ENCODE results near the gene EXOC3L2.

EXOC3L2 gene

DNA sequence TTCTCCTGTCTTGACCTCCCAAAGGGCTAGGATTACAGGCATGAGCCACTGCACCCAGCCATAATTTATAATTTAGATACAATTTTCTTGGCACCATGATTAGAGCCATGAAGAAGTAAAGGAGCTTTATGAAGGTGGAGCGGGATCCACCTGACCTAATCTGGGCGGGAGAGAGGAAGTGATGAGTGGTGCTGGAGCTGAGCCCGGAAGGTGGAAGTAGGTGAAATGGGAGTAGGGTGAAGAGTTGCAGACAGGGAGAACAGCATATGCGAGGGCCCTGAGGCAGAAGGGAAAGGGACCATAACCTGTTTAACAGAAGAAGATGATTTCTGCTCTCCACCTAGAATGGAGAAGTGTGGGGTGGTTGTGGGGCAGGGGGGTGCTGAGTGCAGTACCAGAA lies 62.4 kb downstream of the EXOC3L2 start:
- Histone ChIP-seq H4K91ac (ENCODE audit: low read depth, low read length, poor library complexity) (no peak overlapping the region), H2BK12ac (ENCODE audit: low read length) (no peak overlapping the region), H3K27me3 (ENCODE audit: control insufficient read depth in 3 of 3, insufficient read depth in 3 of 3, low read depth in 1 of 3, low read length in 3 of 3) (no peaks in the 10 kb centered on the region), H3K36me3 (replicated peaks in 1 of 2; ENCODE audit: control insufficient read depth in 2 of 2, insufficient read depth in 2 of 2, low read length in 2 of 2) (peaks cover 0 to 5% of the 10 kb centered on the region in 2 donors), H2BK15ac (ENCODE audit: low read length) (no peak overlapping the region), H3K14ac (ENCODE audit: low read length) (no peak overlapping the region), H2BK120ac (ENCODE audit: low read depth, low read length) (no peak overlapping the region), H2AFZ (ENCODE audit: low read length) (no peak overlapping the region), H2BK5ac (ENCODE audit: low read length) (no peak overlapping the region), H3K4ac (ENCODE audit: low read length) (no peak overlapping the region), H3K4me3 (ENCODE audit: low read length in 2 of 2) (no peak overlapping the region), H3K4me2 (ENCODE audit: insufficient read depth, low read length, poor library complexity, severe bottlenecking) (no peak overlapping the region), H3K27ac (replicated peaks; ENCODE audit: low read length) (no peak overlapping the region), H4K8ac (ENCODE audit: low read depth, low read length) (no peak overlapping the region), H2AK5ac (ENCODE audit: low read depth, low read length) (no peak overlapping the region), H3K9ac (ENCODE audit: low read depth, low read length, poor library complexity) (no peak overlapping the region), H3K23ac (ENCODE audit: low read depth, low read length, poor library complexity) (no peak overlapping the region), H3K9me3 (replicated peaks in 1 of 2; ENCODE audit: control insufficient read depth in 2 of 2, insufficient read depth in 1 of 2, low read depth in 1 of 2, low read length in 2 of 2) (no peaks in the 10 kb centered on the region), H3K79me1 (ENCODE audit: low read depth, low read length) (no peaks in the 10 kb centered on the region), H3K18ac (ENCODE audit: low read length) (no peak overlapping the region), H3K4me1 (ENCODE audit: control insufficient read depth in 2 of 2, insufficient read depth in 1 of 2, low read depth in 1 of 2, low read length in 2 of 2) (peaks cover 3% of the 10 kb centered on the region in 2 donors)
- WGBS, 2 donors (ENCODE audit: extremely low coverage in 2 of 2, insufficient read length in 2 of 2, insufficient replicate concordance in 1 of 2): no CpG with 5 or more reads among the region's 4 CpGs
- DNase-seq (ENCODE audit: low spot score): no peak

DNA sequence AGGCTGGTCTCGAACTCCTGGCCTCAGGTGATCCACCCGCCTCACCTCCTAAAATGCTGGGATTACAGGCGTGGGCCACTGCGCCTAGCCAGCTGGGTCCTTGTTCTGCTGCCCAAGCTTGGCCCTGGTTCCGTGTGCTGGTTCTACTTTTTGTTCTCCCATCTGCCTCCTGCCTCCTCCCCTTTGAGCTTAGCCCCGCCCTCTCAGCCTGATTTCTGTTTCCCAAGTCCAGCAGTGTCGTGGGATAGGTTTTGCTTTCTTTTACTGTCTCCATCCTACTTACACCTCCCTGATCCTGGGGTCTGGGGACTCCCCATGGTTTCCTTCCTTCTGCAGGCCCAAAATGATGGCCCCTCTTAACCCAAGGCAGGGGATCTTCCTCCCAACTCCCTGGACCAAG lies 64.3 kb downstream of the EXOC3L2 start:
- Histone ChIP-seq H2BK12ac (ENCODE audit: low read length) (no peak overlapping the region), H3K18ac (ENCODE audit: low read length) (no peak overlapping the region), H3K9me3 (replicated peaks in 1 of 2; ENCODE audit: control insufficient read depth in 2 of 2, insufficient read depth in 1 of 2, low read depth in 1 of 2, low read length in 2 of 2) (no peaks in the 10 kb centered on the region), H3K4me1 (ENCODE audit: control insufficient read depth in 2 of 2, insufficient read depth in 1 of 2, low read depth in 1 of 2, low read length in 2 of 2) (peaks cover 2 to 6% of the 10 kb centered on the region in 2 donors), H2BK120ac (ENCODE audit: low read depth, low read length) (no peak overlapping the region), H2AFZ (ENCODE audit: low read length) (no peak overlapping the region), H3K27ac (replicated peaks; ENCODE audit: low read length) (no peak overlapping the region), H2AK5ac (ENCODE audit: low read depth, low read length) (no peak overlapping the region), H4K91ac (ENCODE audit: low read depth, low read length, poor library complexity) (no peak overlapping the region), H3K23ac (ENCODE audit: low read depth, low read length, poor library complexity) (no peak overlapping the region), H4K8ac (ENCODE audit: low read depth, low read length) (no peak overlapping the region), H3K27me3 (ENCODE audit: control insufficient read depth in 3 of 3, insufficient read depth in 3 of 3, low read depth in 1 of 3, low read length in 3 of 3) (no peaks in the 10 kb centered on the region), H3K4me3 (ENCODE audit: low read length in 2 of 2) (peak overlapping the region in 1 of 2 donors; percentile 19), H3K4ac (ENCODE audit: low read length) (no peak overlapping the region), H3K9ac (ENCODE audit: low read depth, low read length, poor library complexity) (no peak overlapping the region), H2BK5ac (ENCODE audit: low read length) (no peak overlapping the region), H2BK15ac (ENCODE audit: low read length) (no peak overlapping the region), H3K4me2 (ENCODE audit: insufficient read depth, low read length, poor library complexity, severe bottlenecking) (no peak overlapping the region), H3K14ac (ENCODE audit: low read length) (no peak overlapping the region), H3K79me1 (ENCODE audit: low read depth, low read length) (peaks cover 1% of the 10 kb centered on the region), H3K36me3 (replicated peaks in 1 of 2; ENCODE audit: control insufficient read depth in 2 of 2, insufficient read depth in 2 of 2, low read length in 2 of 2) (peaks cover 0 to 5% of the 10 kb centered on the region in 2 donors)
- WGBS, 2 donors (ENCODE audit: extremely low coverage in 2 of 2, insufficient read length in 2 of 2, insufficient replicate concordance in 1 of 2): no CpG with 5 or more reads among the region's 7 CpGs
- DNase-seq (ENCODE audit: low spot score): no peak

DNA sequence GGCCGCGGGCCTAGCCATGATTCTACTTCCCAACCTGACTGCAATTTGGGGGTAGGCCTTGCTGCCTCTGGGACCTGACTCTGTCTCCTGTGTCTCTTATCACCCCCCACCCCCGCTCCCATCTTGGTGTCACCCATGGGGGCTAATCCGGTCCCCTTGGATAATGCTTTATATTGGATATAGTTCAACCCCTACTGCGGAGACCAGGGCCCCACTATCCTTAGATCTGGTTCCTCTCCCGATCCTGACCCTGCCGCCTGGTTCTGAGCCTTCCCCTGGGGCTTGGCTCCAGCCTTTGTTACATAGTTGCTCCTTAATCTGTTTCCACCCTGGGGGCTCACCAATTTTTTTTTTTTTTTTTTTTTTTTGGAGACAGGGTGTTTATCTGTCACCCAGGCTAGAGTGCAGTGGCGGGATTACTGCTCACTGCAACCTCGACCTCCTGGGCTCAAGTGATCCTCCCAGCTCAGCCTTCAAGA lies 65.3 kb downstream of the EXOC3L2 start:
- Histone ChIP-seq H2BK12ac (ENCODE audit: low read length) (no peak overlapping the region), H2AFZ (ENCODE audit: low read length) (peak overlapping the region; percentile 94), H3K23ac (ENCODE audit: low read depth, low read length, poor library complexity) (peak overlapping the region; percentile 65), H3K14ac (ENCODE audit: low read length) (no peak overlapping the region), H3K9ac (ENCODE audit: low read depth, low read length, poor library complexity) (peak overlapping the region; percentile 90), H3K4me2 (ENCODE audit: insufficient read depth, low read length, poor library complexity, severe bottlenecking) (peak overlapping the region; percentile 82), H3K18ac (ENCODE audit: low read length) (no peak overlapping the region), H3K4me3 (ENCODE audit: low read length in 2 of 2) (peak overlapping the region; percentile 91 to 97), H3K4me1 (ENCODE audit: control insufficient read depth in 2 of 2, insufficient read depth in 1 of 2, low read depth in 1 of 2, low read length in 2 of 2) (peaks cover 2 to 6% of the 10 kb centered on the region in 2 donors), H3K27me3 (ENCODE audit: control insufficient read depth in 3 of 3, insufficient read depth in 3 of 3, low read depth in 1 of 3, low read length in 3 of 3) (no peaks in the 10 kb centered on the region), H4K8ac (ENCODE audit: low read depth, low read length) (no peak overlapping the region), H4K91ac (ENCODE audit: low read depth, low read length, poor library complexity) (no peak overlapping the region), H3K27ac (replicated peaks; ENCODE audit: low read length) (no peak overlapping the region), H2BK15ac (ENCODE audit: low read length) (no peak overlapping the region), H2BK5ac (ENCODE audit: low read length) (no peak overlapping the region), H3K9me3 (replicated peaks in 1 of 2; ENCODE audit: control insufficient read depth in 2 of 2, insufficient read depth in 1 of 2, low read depth in 1 of 2, low read length in 2 of 2) (no peaks in the 10 kb centered on the region), H3K4ac (ENCODE audit: low read length) (no peak overlapping the region), H3K79me1 (ENCODE audit: low read depth, low read length) (peaks cover 1% of the 10 kb centered on the region), H3K36me3 (replicated peaks in 1 of 2; ENCODE audit: control insufficient read depth in 2 of 2, insufficient read depth in 2 of 2, low read length in 2 of 2) (peaks cover 0 to 5% of the 10 kb centered on the region in 2 donors), H2AK5ac (ENCODE audit: low read depth, low read length) (no peak overlapping the region), H2BK120ac (ENCODE audit: low read depth, low read length) (no peak overlapping the region)
- no CpG with 5 or more reads among the region's 9 CpGs for WGBS, 2 donors (ENCODE audit: extremely low coverage in 2 of 2, insufficient read length in 2 of 2, insufficient replicate concordance in 1 of 2)
- no peak for DNase-seq (ENCODE audit: low spot score)

DNA sequence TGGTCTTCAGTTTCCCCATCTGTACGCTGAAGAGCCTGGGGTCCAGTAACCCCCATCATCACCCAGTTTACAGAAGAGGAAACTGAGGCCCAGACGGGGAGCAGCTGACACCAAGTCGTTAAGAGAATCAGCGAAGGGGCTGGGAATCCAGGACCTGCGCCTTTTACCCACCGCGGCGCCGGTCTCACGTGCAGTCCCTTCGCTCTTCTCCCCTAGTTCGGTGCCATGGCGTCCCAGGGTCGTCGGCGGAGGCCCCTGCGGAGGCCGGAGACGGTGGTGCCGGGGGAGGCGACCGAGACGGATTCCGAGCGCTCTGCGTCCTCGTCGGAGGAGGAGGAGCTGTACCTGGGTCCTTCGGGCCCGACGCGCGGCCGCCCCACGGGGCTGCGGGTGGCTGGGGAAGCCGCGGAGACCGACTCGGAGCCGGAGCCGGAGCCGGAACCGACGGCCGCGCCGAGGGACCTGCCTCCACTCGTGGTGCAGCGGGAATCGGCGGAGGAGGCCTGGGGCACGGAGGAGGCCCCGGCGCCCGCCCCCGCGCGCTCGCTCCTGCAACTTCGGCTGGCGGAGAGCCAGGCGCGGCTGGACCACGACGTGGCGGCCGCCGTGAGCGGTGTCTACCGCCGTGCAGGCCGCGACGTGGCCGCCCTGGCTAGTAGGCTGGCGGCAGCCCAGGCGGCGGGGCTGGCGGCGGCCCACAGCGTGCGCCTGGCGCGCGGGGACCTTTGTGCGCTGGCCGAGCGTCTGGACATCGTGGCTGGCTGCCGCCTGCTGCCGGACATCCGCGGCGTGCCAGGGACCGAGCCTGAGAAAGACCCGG lies 65.9 kb downstream of the EXOC3L2 start:
- no peaks in the 10 kb centered on the region for H3K27me3 ChIP-seq (ENCODE audit: control insufficient read depth in 3 of 3, insufficient read depth in 3 of 3, low read depth in 1 of 3, low read length in 3 of 3)
- no peak for DNase-seq (ENCODE audit: low spot score)
- H3K4me3 ChIP-seq (ENCODE audit: low read length in 2 of 2): peak overlapping the region; percentile 91 to 97
- H2BK5ac ChIP-seq (ENCODE audit: low read length): no peak overlapping the region
- peak overlapping the region; percentile 55 for H2BK120ac ChIP-seq (ENCODE audit: low read depth, low read length)
- H4K91ac ChIP-seq (ENCODE audit: low read depth, low read length, poor library complexity): no peak overlapping the region
- no peak overlapping the region for H2BK15ac ChIP-seq (ENCODE audit: low read length)
- H3K27ac ChIP-seq (replicated peaks; ENCODE audit: low read length): no peak overlapping the region
- H2BK12ac ChIP-seq (ENCODE audit: low read length): peak overlapping the region; percentile 22
- H3K9ac ChIP-seq (ENCODE audit: low read depth, low read length, poor library complexity): peak overlapping the region; percentile 90
- H3K14ac ChIP-seq (ENCODE audit: low read length): no peak overlapping the region
- H3K4me2 ChIP-seq (ENCODE audit: insufficient read depth, low read length, poor library complexity, severe bottlenecking): peak overlapping the region; percentile 82
- H4K8ac ChIP-seq (ENCODE audit: low read depth, low read length): no peak overlapping the region
- peaks cover 2 to 6% of the 10 kb centered on the region in 2 donors for H3K4me1 ChIP-seq (ENCODE audit: control insufficient read depth in 2 of 2, insufficient read depth in 1 of 2, low read depth in 1 of 2, low read length in 2 of 2)
- H3K36me3 ChIP-seq (replicated peaks in 1 of 2; ENCODE audit: control insufficient read depth in 2 of 2, insufficient read depth in 2 of 2, low read length in 2 of 2): peaks cover 0 to 5% of the 10 kb centered on the region in 2 donors
- H3K23ac ChIP-seq (ENCODE audit: low read depth, low read length, poor library complexity): peak overlapping the region; percentile 65
- peak overlapping the region; percentile 63 for H2AK5ac ChIP-seq (ENCODE audit: low read depth, low read length)
- peak overlapping the region; percentile 94 for H2AFZ ChIP-seq (ENCODE audit: low read length)
- H3K79me1 ChIP-seq (ENCODE audit: low read depth, low read length): peaks cover 1% of the 10 kb centered on the region
- no CpG with 5 or more reads among the region's 97 CpGs for WGBS, 2 donors (ENCODE audit: extremely low coverage in 2 of 2, insufficient read length in 2 of 2, insufficient replicate concordance in 1 of 2)
- H3K9me3 ChIP-seq (replicated peaks in 1 of 2; ENCODE audit: control insufficient read depth in 2 of 2, insufficient read depth in 1 of 2, low read depth in 1 of 2, low read length in 2 of 2): no peaks in the 10 kb centered on the region
- H3K18ac ChIP-seq (ENCODE audit: low read length): peak overlapping the region; percentile 38
- H3K4ac ChIP-seq (ENCODE audit: low read length): no peak overlapping the region
